Esophagus muscularis mucosa (tissue), 4 donors: ENCODE results near the gene CRYBG2. TPM values are rescaled to one million over a fixed set of nuclear protein-coding genes. Genes with fewer than 3 reads are reported as not detected.
"Not testable (repeated sequence)": the region's sequence is repeated elsewhere in the genome, so short reads cannot be mapped to it uniquely, and the experiment has no call there.

Experiments used
- DNase-seq: peaks from one replicate; pipeline ENCODE4 v3.0.0-alpha.2; 2017; ENCODE audit errors: extremely low spot score
- H3K27ac ChIP-seq, 4 donors: fragments of 200-600 bp; sonication (generic); replicated peaks in 1 of 4; 1 replicate in 3 of 4; 2 replicates in 1 of 4; pipeline ENCODE4 v1.5.1; 2016 to 2019; ENCODE audit warnings: mild to moderate bottlenecking in 1 of 4
- H3K27me3 ChIP-seq, 4 donors: fragments of 200-600 bp; sonication (generic); one replicate each; pipeline versions ENCODE4 v1.5.1 to v1.6.0; 2016 to 2019
- H3K36me3 ChIP-seq, 4 donors: fragments of 200-600 bp; sonication (generic); one replicate each; pipeline ENCODE4 v1.5.1; 2016 to 2019
- H3K4me1 ChIP-seq, 4 donors: fragments of 200-600 bp; sonication (generic); one replicate each; pipeline ENCODE4 v1.5.1; 2016 to 2019
- H3K4me3 ChIP-seq, 4 donors: fragments of 200-600 bp; sonication (generic); 1 replicate in 2 of 4; 2 replicates in 2 of 4; pipeline ENCODE4 v1.5.1; 2016 to 2019; ENCODE audit warnings: mild to moderate bottlenecking in 4 of 4, moderate library complexity in 1 of 4
- H3K9me3 ChIP-seq, 4 donors: fragments of 200-600 bp; sonication (generic); 1 replicate in 3 of 4; 2 replicates in 1 of 4; pipeline ENCODE4 v1.5.1; 2016 to 2019
- EP300 ChIP-seq: sonication (generic); formaldehyde crosslinking; IDR thresholded peaks from one replicate; pipeline ENCODE4 v1.6.1; 2017; ENCODE audit warnings: antibody characterized with exemption
- POLR2A ChIP-seq: fragments of 450-650 bp; IDR thresholded peaks from one replicate; pipeline ENCODE4 v1.6.1; 2017; ENCODE audit warnings: antibody characterized with exemption, moderate library complexity, mild to moderate bottlenecking, low read depth
- POLR2AphosphoS5 ChIP-seq, 2 donors: sonication (generic); formaldehyde crosslinking; IDR thresholded peaks; one replicate each; pipeline ENCODE4 v1.6.1; 2017; ENCODE audit warnings: antibody characterized with exemption in 2 of 2
- WGBS: methylation state at CpG from one replicate; pipeline ENCODE4 v1.1.5; 2018; 5-methylcytosine and 5-hydroxymethylcytosine counted together
- intact Hi-C: fragments of 100-400 bp; cut with DNase I; formaldehyde crosslinking; loops from one replicate; pipeline ENCODE4 v1.15.1; 2023
- total RNA-seq, 4 donors: library from RNA; depleted of rRNA; stranded (reverse); fragments of >200 nt; gene quantifications; one replicate each; pipeline versions ENCODE4 v1.1.0 to v1.2.1, GENCODE V29; 2016
- TF ChIP-seq, protein P1 (sequence below), 3 experiments: fragments of 200-600 bp in 2 of 3; fragments of 450-650 bp in 1 of 3; sonication (generic) in 2 of 3; IDR thresholded peaks; one replicate each; pipeline ENCODE4 v1.5.1; 2017 to 2019; ENCODE audit warnings: antibody characterized with exemption in 3 of 3, mild to moderate bottlenecking in 2 of 3, moderate library complexity in 1 of 3

Gene CRYBG2
- total RNA-seq, 4 donors from 2014 or later = 0.42 to 0.86 TPM; not detected in 2

DNA sequence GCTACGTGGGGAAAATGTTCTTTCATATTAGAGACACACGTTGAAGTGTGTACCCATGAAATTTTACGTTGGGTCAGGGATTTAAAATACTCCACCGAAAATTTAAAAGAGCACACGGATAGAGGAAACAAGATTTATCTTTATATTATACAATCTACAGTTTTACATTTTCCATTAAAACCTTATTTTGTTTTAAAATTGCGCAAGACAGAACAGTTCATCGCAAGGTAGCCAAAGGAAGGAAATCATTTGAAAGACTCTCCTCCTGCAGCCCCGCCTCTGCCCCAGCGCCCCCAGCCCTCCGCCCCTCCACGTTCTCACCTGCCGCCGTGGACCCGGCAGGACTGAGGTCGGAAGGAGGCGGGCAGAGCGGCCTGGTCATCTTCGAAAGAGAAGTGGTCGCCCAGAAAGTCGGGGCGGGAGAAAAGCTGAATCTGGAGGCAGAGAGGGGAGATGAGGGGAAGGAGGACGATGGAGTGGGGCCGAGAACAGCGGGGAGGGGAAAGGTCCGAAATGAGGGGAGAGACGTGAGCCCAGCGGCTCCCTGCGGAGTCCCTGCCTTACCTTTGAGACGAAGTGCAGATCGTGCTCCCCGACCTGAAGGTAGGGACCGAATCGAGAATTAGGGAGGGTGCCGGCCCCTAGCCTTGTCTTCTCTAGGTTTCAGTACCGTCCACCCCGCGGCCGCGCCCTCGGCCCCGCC, 18.0 kb downstream of the CRYBG2 start:
- 4% methylated on average over 36 of the region's 41 CpGs for WGBS
- Histone ChIP-seq H3K27ac (no peak overlapping the region), H3K36me3 (no peaks in the 10 kb centered on the region), H3K9me3 (no peaks in the 10 kb centered on the region), H3K4me3 (peak overlapping the region; percentile 48 to 62 (median 51)), H3K27me3 (peaks cover 0 to 62% (median 28%) of the 10 kb centered on the region in 4 donors), H3K4me1 (peaks cover 12 to 18% (median 14%) of the 10 kb centered on the region in 4 donors)
- no peak for TF ChIP-seq POLR2A
- DNase-seq = no peak
- intact Hi-C loops = no loop called here

DNA sequence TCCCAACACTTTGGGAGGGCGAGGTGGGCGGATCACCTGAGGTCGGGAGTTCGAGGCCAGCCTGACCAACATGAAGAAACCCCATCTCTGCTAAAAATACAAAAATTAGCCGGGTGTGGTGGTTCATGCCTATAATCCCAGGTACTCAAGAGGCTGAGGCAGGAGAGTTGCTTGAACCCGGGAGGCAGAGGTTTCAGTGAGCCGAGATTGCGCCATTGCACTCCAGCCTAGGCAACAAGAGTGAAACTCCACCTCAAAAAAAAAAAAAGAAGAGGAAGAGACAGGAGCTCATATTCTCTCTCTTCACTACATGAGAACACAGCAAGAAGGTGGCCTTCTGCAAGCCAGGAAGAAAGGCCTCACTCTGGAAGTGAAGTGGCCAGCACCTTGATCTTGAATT, 20.6 kb downstream of the CRYBG2 start:
- peaks cover 0 to 81% (median 28%) of the 10 kb centered on the region in 4 donors for H3K27me3 ChIP-seq
- 86% methylated on average over 8 of the region's 8 CpGs for WGBS

GRCh38 chr1:26330276-26330675, 23.7 kb downstream of the CRYBG2 start:
- no peaks in the 10 kb centered on the region for H3K9me3 ChIP-seq
- H3K4me1 ChIP-seq = peaks cover 0 to under 1% (median 0%) of the 10 kb centered on the region in 4 donors
- TF ChIP-seq POLR2AphosphoS5 (IDR thresholded peaks at IDR 0.05) (no peak), POLR2A (no peak), EP300 (no peak)
- TF ChIP-seq, protein P1, sequence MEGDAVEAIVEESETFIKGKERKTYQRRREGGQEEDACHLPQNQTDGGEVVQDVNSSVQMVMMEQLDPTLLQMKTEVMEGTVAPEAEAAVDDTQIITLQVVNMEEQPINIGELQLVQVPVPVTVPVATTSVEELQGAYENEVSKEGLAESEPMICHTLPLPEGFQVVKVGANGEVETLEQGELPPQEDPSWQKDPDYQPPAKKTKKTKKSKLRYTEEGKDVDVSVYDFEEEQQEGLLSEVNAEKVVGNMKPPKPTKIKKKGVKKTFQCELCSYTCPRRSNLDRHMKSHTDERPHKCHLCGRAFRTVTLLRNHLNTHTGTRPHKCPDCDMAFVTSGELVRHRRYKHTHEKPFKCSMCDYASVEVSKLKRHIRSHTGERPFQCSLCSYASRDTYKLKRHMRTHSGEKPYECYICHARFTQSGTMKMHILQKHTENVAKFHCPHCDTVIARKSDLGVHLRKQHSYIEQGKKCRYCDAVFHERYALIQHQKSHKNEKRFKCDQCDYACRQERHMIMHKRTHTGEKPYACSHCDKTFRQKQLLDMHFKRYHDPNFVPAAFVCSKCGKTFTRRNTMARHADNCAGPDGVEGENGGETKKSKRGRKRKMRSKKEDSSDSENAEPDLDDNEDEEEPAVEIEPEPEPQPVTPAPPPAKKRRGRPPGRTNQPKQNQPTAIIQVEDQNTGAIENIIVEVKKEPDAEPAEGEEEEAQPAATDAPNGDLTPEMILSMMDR (IDR thresholded peaks at IDR 0.05) = no peak
- WGBS = 92% methylated on average over 5 of the region's 5 CpGs
- H3K36me3 ChIP-seq = no peaks in the 10 kb centered on the region
- H3K4me3 ChIP-seq = no peak overlapping the region
- peaks cover 0 to 69% (median 17%) of the 10 kb centered on the region in 4 donors for H3K27me3 ChIP-seq
- intact Hi-C loops = no loop called here
- no peak for DNase-seq
- no peak overlapping the region for H3K27ac ChIP-seq

More for the DNA sequence above, 20.6 kb downstream of the CRYBG2 start:
- H3K27ac ChIP-seq, DNase-seq, H3K4me3 ChIP-seq, H3K9me3 ChIP-seq, intact Hi-C loops, H3K36me3 ChIP-seq: not testable (repeated sequence)
- H3K4me1 ChIP-seq = peaks cover 12 to 18% (median 14%) of the 10 kb centered on the region in 4 donors

GRCh38 chr1:26329380-26329779, 24.6 kb downstream of the CRYBG2 start:
- H3K36me3 ChIP-seq, H3K27ac ChIP-seq, H3K4me1 ChIP-seq, H3K4me3 ChIP-seq, intact Hi-C loops, H3K9me3 ChIP-seq, DNase-seq: not testable (repeated sequence)
- WGBS = 98% methylated on average over 4 of the region's 4 CpGs
- peaks cover 0 to 65% (median 11%) of the 10 kb centered on the region in 4 donors for H3K27me3 ChIP-seq

DNA sequence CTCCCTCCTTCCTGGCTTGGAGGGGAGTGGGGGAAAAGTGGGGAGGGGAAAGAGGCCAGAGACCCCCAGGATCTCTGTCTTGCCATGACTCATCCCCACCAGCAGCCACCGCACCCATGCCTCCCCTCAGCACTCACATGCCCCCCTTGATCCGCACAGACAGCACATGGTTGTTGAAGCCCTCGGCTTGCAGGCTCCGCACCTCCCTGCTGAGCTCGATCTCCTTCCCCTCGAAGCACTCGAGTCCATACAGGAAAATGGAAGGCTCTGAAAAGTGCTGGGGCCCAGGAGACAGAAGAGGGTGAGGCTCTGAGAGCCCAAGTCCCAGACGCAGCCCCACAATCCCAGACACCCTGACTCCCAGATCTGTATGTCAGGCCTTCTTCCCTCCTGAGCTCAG, 25.3 kb downstream of the CRYBG2 start:
- Histone ChIP-seq H3K27ac (no peak overlapping the region), H3K4me3 (no peak overlapping the region), H3K9me3 (no peaks in the 10 kb centered on the region), H3K27me3 (peaks cover 0 to 65% (median 7%) of the 10 kb centered on the region in 4 donors), H3K4me1 (no peaks in the 10 kb centered on the region), H3K36me3 (no peaks in the 10 kb centered on the region)
- no peak for DNase-seq
- intact Hi-C loops = no loop called here
- WGBS = 85% methylated on average over 8 of the region's 8 CpGs
- TF ChIP-seq, protein P1 (IDR thresholded peaks at IDR 0.05) = no peak
- no peak for TF ChIP-seq EP300
- TF ChIP-seq POLR2A = no peak
- no peak for TF ChIP-seq POLR2AphosphoS5 (IDR thresholded peaks at IDR 0.05)

GRCh38 chr1:26327956-26328362, 26.0 kb downstream of the CRYBG2 start:
- 82% methylated on average over 6 of the region's 8 CpGs for WGBS
- no peak overlapping the region for H3K27ac ChIP-seq
- no peak for DNase-seq
- H3K9me3 ChIP-seq = no peaks in the 10 kb centered on the region
- TF ChIP-seq POLR2AphosphoS5 (IDR thresholded peaks at IDR 0.05) (no peak), POLR2A (no peak), EP300 (no peak)
- TF ChIP-seq, protein P1 (IDR thresholded peaks at IDR 0.05) = no peak
- peaks cover 0 to 59% (median 3%) of the 10 kb centered on the region in 4 donors for H3K27me3 ChIP-seq
- H3K36me3 ChIP-seq = no peaks in the 10 kb centered on the region
- H3K4me3 ChIP-seq = no peak overlapping the region
- intact Hi-C loops = no loop called here
- H3K4me1 ChIP-seq = no peaks in the 10 kb centered on the region
